ENCODE data around the gene ETV6. TPM values are rescaled to one million over a fixed set of nuclear protein-coding genes. Genes with fewer than 3 reads are reported as not detected.

The ETV6 gene
- total RNA-seq, 6 donors from 2014 or later = 22.2 to 93.2 (median 37.5) TPM

DNA sequence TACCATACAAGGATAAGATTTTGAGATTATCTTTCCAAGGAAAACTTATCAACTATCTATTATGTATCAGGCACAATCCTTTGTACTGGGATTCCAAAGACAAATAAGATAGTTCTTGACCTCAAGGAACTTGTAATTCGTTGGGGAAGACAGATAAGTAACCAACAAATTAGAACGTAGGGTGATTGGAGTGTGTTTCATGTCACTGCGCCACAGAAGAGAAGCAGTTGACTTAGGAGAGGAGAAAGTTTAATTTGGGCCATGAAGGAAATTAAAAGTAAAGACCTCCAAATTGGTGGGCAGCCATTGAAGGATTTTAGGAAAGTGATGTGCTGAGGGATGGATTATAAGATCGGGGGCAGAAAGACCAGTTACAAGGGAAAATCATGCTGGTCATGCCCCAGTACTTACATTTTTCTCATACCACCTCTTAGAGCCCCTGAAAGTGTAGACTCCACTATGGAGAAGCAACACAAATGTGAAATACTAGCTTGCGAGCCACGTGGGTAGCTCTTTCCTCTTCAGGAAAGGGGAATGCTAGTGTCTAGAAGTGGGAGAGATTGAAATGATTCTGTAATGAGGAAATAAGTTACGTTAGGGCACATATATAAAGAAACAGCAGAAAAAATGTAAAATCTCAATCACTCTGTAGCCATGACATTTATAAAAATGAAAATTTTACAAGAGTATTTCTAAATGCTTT, 148.7 kb downstream of the ETV6 start:
- no peaks in the 10 kb centered on the region for H3K27me3 ChIP-seq
- peak overlapping the region in 3 of 4 donors; percentile 0 to 63 (median 37) for H3K27ac ChIP-seq
- TF ChIP-seq POLR2A (IDR thresholded peaks at IDR 0.05) (no peak), EP300 (IDR thresholded peaks at IDR 0.05) (no peak), POLR2AphosphoS5 (IDR thresholded peaks at IDR 0.05) (no peak)
- TF ChIP-seq, protein P1, sequence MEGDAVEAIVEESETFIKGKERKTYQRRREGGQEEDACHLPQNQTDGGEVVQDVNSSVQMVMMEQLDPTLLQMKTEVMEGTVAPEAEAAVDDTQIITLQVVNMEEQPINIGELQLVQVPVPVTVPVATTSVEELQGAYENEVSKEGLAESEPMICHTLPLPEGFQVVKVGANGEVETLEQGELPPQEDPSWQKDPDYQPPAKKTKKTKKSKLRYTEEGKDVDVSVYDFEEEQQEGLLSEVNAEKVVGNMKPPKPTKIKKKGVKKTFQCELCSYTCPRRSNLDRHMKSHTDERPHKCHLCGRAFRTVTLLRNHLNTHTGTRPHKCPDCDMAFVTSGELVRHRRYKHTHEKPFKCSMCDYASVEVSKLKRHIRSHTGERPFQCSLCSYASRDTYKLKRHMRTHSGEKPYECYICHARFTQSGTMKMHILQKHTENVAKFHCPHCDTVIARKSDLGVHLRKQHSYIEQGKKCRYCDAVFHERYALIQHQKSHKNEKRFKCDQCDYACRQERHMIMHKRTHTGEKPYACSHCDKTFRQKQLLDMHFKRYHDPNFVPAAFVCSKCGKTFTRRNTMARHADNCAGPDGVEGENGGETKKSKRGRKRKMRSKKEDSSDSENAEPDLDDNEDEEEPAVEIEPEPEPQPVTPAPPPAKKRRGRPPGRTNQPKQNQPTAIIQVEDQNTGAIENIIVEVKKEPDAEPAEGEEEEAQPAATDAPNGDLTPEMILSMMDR (IDR thresholded peaks at IDR 0.05) = no peak
- 59 to 62% methylated on average over 7 of the region's 7 CpGs for WGBS, 2 donors
- peaks cover 35 to 54% (median 42%) of the 10 kb centered on the region in 4 donors for H3K4me1 ChIP-seq
- H3K4me3 ChIP-seq = no peak overlapping the region
- no peaks in the 10 kb centered on the region for H3K9me3 ChIP-seq
- H3K36me3 ChIP-seq = no peaks in the 10 kb centered on the region
- DNase-seq (no peak), ATAC-seq (ENCODE audit: low FRiP score in 2 of 2) (no peak)

DNA sequence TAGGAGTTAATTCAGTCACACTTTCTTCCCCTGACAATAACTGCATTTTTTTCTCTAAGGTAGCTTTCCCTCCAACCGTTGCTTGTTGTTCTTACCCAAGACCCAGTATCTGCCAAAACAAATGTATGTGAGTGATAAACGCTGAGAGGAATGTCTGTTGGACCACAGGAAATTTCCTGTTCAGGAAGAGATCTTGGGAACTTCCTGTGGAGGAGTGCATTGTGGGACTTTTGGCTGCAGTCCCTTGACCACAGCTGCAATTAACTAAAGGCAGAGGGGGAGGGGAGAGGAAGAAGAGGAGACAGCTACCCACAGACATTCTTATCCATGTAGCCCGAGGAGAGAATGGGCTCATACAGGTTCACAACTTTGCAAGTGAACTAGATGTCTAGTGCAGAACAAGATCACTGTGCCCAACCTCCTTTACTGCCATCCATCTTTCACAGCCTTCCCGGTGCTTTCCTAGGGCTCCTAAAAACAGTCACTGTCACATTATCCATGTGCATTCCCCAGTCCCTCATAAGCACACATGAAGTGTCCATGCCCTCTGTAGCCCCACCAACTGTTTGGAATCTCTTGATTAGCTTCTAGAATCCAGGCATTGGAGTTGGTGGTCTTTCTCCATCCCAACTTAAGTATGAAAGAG, 149.5 kb downstream of the ETV6 start:
- ATAC-seq (ENCODE audit: low FRiP score in 2 of 2) = no peak
- Histone ChIP-seq H3K27me3 (no peaks in the 10 kb centered on the region), H3K4me1 (peaks cover 35 to 48% (median 41%) of the 10 kb centered on the region in 4 donors), H3K36me3 (no peaks in the 10 kb centered on the region), H3K27ac (peak overlapping the region in 2 of 4 donors; percentile 36 to 63), H3K4me3 (no peak overlapping the region), H3K9me3 (no peaks in the 10 kb centered on the region)
- no peak for DNase-seq
- WGBS, 2 donors = 16 to 36% methylated on average over 4 of the region's 4 CpGs
- TF ChIP-seq EP300 (IDR thresholded peaks at IDR 0.05) (no peak), POLR2AphosphoS5 (IDR thresholded peaks at IDR 0.05) (peak; percentile 8 to 52)

DNA sequence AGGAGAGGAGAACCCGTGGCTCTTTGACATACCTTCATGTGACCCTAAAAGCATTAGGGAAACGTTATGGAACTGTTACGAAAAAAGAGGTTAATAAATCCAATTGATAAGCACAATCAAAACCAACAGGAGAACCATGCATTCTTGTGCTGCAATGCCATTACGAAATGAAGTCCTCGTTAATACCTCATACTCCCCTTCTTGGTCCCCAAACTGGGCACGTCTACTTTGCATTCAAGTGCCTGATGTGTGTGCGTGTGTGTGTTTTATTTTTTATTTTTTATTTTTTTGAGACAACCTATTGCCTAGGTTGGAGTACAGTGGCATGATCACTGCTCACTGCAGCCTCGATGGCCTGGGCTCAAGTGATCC, 150.0 kb downstream of the ETV6 start:
- no peaks in the 10 kb centered on the region for H3K27me3 ChIP-seq
- no peak overlapping the region for H3K4me3 ChIP-seq
- peak overlapping the region in 1 of 4 donors; percentile 36 for H3K27ac ChIP-seq
- H3K9me3 ChIP-seq = no peaks in the 10 kb centered on the region
- H3K4me1 ChIP-seq = peaks cover 33 to 44% (median 36%) of the 10 kb centered on the region in 4 donors
- DNase-seq = no peak
- no peak for ATAC-seq (ENCODE audit: low FRiP score in 2 of 2)
- TF ChIP-seq POLR2A (IDR thresholded peaks at IDR 0.05) (no peak), EP300 (IDR thresholded peaks at IDR 0.05) (no peak), POLR2AphosphoS5 (IDR thresholded peaks at IDR 0.05) (no peak)
- TF ChIP-seq, protein P1 (IDR thresholded peaks at IDR 0.05) = no peak
- 70 to 74% methylated on average over 8 of the region's 8 CpGs for WGBS, 2 donors
- H3K36me3 ChIP-seq = no peaks in the 10 kb centered on the region

DNA sequence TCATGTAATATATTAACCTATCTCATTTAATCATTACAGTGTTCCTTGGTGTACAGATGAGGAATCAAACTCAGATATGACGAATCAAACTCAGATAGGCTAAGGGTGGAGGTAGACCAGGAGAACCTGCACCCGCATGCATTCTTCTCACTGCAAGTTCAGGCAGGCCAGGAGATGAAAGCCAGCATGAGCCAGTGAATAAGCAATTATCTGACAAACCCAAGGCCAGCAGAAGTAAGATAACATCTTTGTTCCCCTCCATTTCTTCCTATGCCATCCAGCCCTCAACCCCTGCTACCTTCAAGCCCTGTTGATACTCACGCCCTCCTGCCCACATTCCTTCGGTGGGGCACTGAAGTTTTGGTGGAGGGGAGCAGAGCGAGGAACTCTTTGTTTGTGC, 152.2 kb downstream of the ETV6 start:
- Histone ChIP-seq H3K4me3 (no peak overlapping the region), H3K27ac (peak overlapping the region in 1 of 4 donors; percentile 18), H3K4me1 (peaks cover 20 to 33% (median 22%) of the 10 kb centered on the region in 4 donors)

DNA sequence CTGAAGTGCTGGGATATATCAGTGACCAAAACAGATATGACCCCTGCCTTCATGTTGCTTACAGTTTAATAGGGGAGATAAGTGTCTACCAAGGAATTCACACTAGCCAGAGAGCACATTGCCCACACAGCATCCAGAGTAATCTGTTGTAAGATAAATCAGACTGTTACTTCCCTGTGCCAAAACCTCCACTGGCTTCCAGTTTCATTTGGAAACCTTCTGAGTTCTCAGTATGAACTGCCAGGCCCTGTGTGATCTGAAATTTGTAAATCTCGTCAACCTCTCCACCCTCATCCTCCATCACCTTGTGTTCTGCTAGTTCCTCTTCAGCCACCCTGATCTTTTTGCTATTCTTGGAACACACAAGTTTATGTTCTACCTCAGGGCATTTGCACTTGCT, 154.7 kb downstream of the ETV6 start:
- no peak for ATAC-seq (ENCODE audit: low FRiP score in 2 of 2)
- Histone ChIP-seq H3K36me3 (no peaks in the 10 kb centered on the region), H3K4me3 (no peak overlapping the region), H3K9me3 (no peaks in the 10 kb centered on the region), H3K27ac (no peak overlapping the region), H3K27me3 (no peaks in the 10 kb centered on the region), H3K4me1 (peaks cover 2 to 13% (median 3%) of the 10 kb centered on the region in 4 donors)
- WGBS, 2 donors = 65 to 95% methylated on average over 1 of the region's 1 CpG
- no peak for DNase-seq
- TF ChIP-seq EP300 (IDR thresholded peaks at IDR 0.05) (no peak), POLR2AphosphoS5 (IDR thresholded peaks at IDR 0.05) (no peak), POLR2A (IDR thresholded peaks at IDR 0.05) (no peak)
- TF ChIP-seq, protein P1 (IDR thresholded peaks at IDR 0.05) = no peak

More for the DNA sequence above, 152.2 kb downstream of the ETV6 start:
- DNase-seq = no peak
- ATAC-seq (ENCODE audit: low FRiP score in 2 of 2) = no peak
- no peaks in the 10 kb centered on the region for H3K9me3 ChIP-seq
- H3K36me3 ChIP-seq = no peaks in the 10 kb centered on the region
- 58 to 66% methylated on average over 5 of the region's 5 CpGs for WGBS, 2 donors
- TF ChIP-seq POLR2AphosphoS5 (IDR thresholded peaks at IDR 0.05) (no peak), EP300 (IDR thresholded peaks at IDR 0.05) (no peak), POLR2A (IDR thresholded peaks at IDR 0.05) (no peak)
- TF ChIP-seq, protein P1 (IDR thresholded peaks at IDR 0.05) = no peak
- H3K27me3 ChIP-seq = no peaks in the 10 kb centered on the region

All from upper lobe of left lung (tissue), 6 donors.